Mononuclear cell (primary cell): ENCODE data around the gene NCOA1. TPM values are rescaled to one million over a fixed set of nuclear protein-coding genes. Genes with fewer than 3 reads are reported as not detected.

Experiments used
- H3K27me3 ChIP-seq: 2 replicates; pipeline ENCODE4 v1.6.0; 2011; ENCODE audit warnings: low read length, control low read depth; ENCODE audit not compliant: insufficient read depth
- H3K4me1 ChIP-seq: 2 replicates; pipeline ENCODE4 v1.5.1; 2011; ENCODE audit warnings: mild to moderate bottlenecking, low read length, control low read depth; ENCODE audit not compliant: insufficient read depth
- H3K4me3 ChIP-seq: 2 replicates; pipeline ENCODE4 v1.5.1; 2011; ENCODE audit warnings: mild to moderate bottlenecking, low read length, moderate library complexity
- H3K9me3 ChIP-seq: 2 replicates; pipeline ENCODE4 v1.5.1; 2011; ENCODE audit warnings: low read depth, mild to moderate bottlenecking, control low read depth, low read length
- total RNA-seq: library from RNA; depleted of rRNA; stranded (reverse); fragments of >200 nt; gene quantifications from one replicate; pipeline ENCODE4 v1.2.3, GENCODE V29; 2012

Gene NCOA1
- total RNA-seq, 1 donor = 53.2 TPM

- Histone ChIP-seq H3K27me3 (no peaks in the 10 kb centered on the region), H3K4me1 (no peaks in the 10 kb centered on the region), H3K4me3 (no peak overlapping the region), H3K9me3 (no peaks in the 10 kb centered on the region)
These were observed 217.6 kb downstream of the NCOA1 start for GRCh38 chr2:24708537-24709152.

GRCh38 chr2:24710806-24711205, 219.8 kb downstream of the NCOA1 start:
- Histone ChIP-seq H3K4me1 (no peaks in the 10 kb centered on the region), H3K9me3 (no peaks in the 10 kb centered on the region), H3K4me3 (no peak overlapping the region), H3K27me3 (no peaks in the 10 kb centered on the region)

GRCh38 chr2:24711865-24712264, 220.8 kb downstream of the NCOA1 start:
- Histone ChIP-seq H3K27me3 (no peaks in the 10 kb centered on the region), H3K4me3 (no peak overlapping the region), H3K4me1 (no peaks in the 10 kb centered on the region), H3K9me3 (no peaks in the 10 kb centered on the region)

GRCh38 chr2:24712296-24712695, 221.2 kb downstream of the NCOA1 start:
- Histone ChIP-seq H3K9me3 (no peaks in the 10 kb centered on the region), H3K4me3 (no peak overlapping the region), H3K27me3 (no peaks in the 10 kb centered on the region), H3K4me1 (no peaks in the 10 kb centered on the region)

GRCh38 chr2:24717263-24717951, 226.4 kb downstream of the NCOA1 start:
- H3K4me1 ChIP-seq = no peaks in the 10 kb centered on the region
- no peaks in the 10 kb centered on the region for H3K27me3 ChIP-seq
- no peak overlapping the region for H3K4me3 ChIP-seq
- no peaks in the 10 kb centered on the region for H3K9me3 ChIP-seq

- Histone ChIP-seq H3K27me3 (no peaks in the 10 kb centered on the region), H3K4me3 (no peak overlapping the region), H3K4me1 (no peaks in the 10 kb centered on the region), H3K9me3 (no peaks in the 10 kb centered on the region)
These were observed 229.3 kb downstream of the NCOA1 start for GRCh38 chr2:24720310-24720709.

- no peaks in the 10 kb centered on the region for H3K4me1 ChIP-seq
- no peaks in the 10 kb centered on the region for H3K9me3 ChIP-seq
- no peaks in the 10 kb centered on the region for H3K27me3 ChIP-seq
- H3K4me3 ChIP-seq = no peak overlapping the region
These were observed 230.4 kb downstream of the NCOA1 start for GRCh38 chr2:24721470-24721869.

GRCh38 chr2:24722141-24722790, 231.2 kb downstream of the NCOA1 start:
- H3K4me1 ChIP-seq = no peaks in the 10 kb centered on the region
- H3K27me3 ChIP-seq = no peaks in the 10 kb centered on the region
- no peaks in the 10 kb centered on the region for H3K9me3 ChIP-seq
- no peak overlapping the region for H3K4me3 ChIP-seq

- Histone ChIP-seq H3K9me3 (no peaks in the 10 kb centered on the region), H3K4me3 (no peak overlapping the region), H3K4me1 (no peaks in the 10 kb centered on the region), H3K27me3 (no peaks in the 10 kb centered on the region)
These were observed 232.1 kb downstream of the NCOA1 start for GRCh38 chr2:24723191-24723590.

GRCh38 chr2:24723665-24724064, 232.6 kb downstream of the NCOA1 start:
- H3K4me3 ChIP-seq = no peak overlapping the region
- no peaks in the 10 kb centered on the region for H3K4me1 ChIP-seq
- H3K9me3 ChIP-seq = no peaks in the 10 kb centered on the region
- H3K27me3 ChIP-seq = no peaks in the 10 kb centered on the region

- Histone ChIP-seq H3K9me3 (no peaks in the 10 kb centered on the region), H3K4me1 (no peaks in the 10 kb centered on the region), H3K27me3 (no peaks in the 10 kb centered on the region), H3K4me3 (no peak overlapping the region)
These were observed 233.2 kb downstream of the NCOA1 start for GRCh38 chr2:24724111-24724775.

- Histone ChIP-seq H3K4me3 (no peak overlapping the region), H3K27me3 (no peaks in the 10 kb centered on the region), H3K4me1 (no peaks in the 10 kb centered on the region), H3K9me3 (no peaks in the 10 kb centered on the region)
These were observed 234.9 kb downstream of the NCOA1 start for GRCh38 chr2:24725956-24726355.

- Histone ChIP-seq H3K9me3 (no peaks in the 10 kb centered on the region), H3K27me3 (no peaks in the 10 kb centered on the region), H3K4me1 (no peaks in the 10 kb centered on the region), H3K4me3 (no peak overlapping the region)
These were observed 239.4 kb downstream of the NCOA1 start for GRCh38 chr2:24730481-24730880.

- Histone ChIP-seq H3K9me3 (no peaks in the 10 kb centered on the region), H3K27me3 (no peaks in the 10 kb centered on the region), H3K4me3 (no peak overlapping the region), H3K4me1 (no peaks in the 10 kb centered on the region)
These were observed 240.0 kb downstream of the NCOA1 start for GRCh38 chr2:24731040-24731439.

GRCh38 chr2:24731923-24732322, 240.9 kb downstream of the NCOA1 start:
- H3K4me3 ChIP-seq = no peak overlapping the region

More at GRCh38 chr2:24731923-24732322, 240.9 kb downstream of the NCOA1 start:
- Histone ChIP-seq H3K9me3 (no peaks in the 10 kb centered on the region), H3K4me1 (no peaks in the 10 kb centered on the region), H3K27me3 (no peaks in the 10 kb centered on the region)
